T-helper 2 cell treated with Interferon-gamma antibody and Interleukin-4, amounts not matched to agents 100 ng/mL and 5 ng/mL, for 36 hours (primary cell): ENCODE results near the gene CNGA4. TPM values are rescaled to one million over a fixed set of nuclear protein-coding genes. Genes with fewer than 3 reads are reported as not detected.
"Not testable (repeated sequence)": the region's sequence is repeated elsewhere in the genome, so short reads cannot be mapped to it uniquely, and the experiment has no call there.

Experiments
- intact Hi-C: fragments of 100-400 bp; cut with micrococcal nuclease; formaldehyde crosslinking; loops from one replicate; pipeline ENCODE4 v1.15.1; 2023
- total RNA-seq: library from RNA; stranded (reverse); gene quantifications from 2 replicates; pipeline ENCODE4 v1.2.3, GENCODE V29; 2022

Gene CNGA4
- total RNA-seq, 1 donor from 2014 or later, result 0.23 TPM

DNA sequence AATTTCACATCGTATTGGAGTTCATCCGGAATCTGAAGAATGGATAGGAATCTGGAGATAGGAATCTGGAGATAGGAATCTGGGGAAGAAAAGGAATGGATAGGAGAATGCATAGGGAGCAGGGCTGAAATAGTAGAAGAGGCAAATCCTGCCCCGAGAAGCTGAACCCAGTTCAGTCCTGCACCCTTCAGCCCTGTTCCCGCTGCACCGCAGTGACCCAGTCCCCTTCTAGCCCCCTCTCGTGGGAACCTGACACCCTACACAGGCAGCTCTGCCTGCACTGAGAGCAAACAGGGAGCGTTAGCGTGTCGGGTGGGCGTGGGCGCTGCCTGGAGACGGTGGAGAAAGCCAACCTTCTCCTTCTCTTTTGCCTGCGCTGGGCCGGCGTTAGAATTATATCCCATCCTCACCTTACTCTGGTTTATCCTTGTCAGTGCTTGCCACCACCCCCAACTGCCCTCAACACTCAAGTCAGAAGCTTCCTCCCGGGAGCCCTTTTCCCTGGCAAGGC, 19.7 kb downstream of the CNGA4 start:
- intact Hi-C loops, result loop anchor here (5.0 kb wide), 1 partner anchor 59 kb away; no protein-coding TSS in a partner anchor

DNA sequence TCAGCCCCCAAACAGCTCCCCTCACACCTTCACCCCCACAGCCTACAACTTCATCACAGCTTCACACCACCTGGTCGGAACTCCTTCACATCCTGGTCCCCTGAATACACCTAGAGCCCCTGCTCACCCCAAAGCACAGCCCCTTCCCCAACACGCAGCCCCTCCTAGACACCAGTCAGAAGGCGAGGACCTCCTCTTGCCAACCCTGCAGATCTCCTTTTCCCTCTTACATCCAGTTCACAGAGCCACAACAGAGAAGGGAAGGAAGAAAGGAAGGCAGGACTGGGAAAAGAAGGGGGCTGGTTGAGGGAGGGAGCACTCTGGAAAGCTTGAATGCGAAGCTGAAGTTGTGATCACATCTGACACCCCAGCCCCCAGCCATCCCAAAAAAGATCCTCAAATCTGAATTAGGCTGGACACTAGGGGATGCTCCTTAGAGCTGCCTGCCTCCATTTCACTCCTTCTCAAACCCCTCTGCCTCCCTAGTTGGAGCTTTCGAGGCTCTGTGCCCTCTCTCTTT, 21.4 kb downstream of the CNGA4 start:
- intact Hi-C loops, result no loop called here

DNA sequence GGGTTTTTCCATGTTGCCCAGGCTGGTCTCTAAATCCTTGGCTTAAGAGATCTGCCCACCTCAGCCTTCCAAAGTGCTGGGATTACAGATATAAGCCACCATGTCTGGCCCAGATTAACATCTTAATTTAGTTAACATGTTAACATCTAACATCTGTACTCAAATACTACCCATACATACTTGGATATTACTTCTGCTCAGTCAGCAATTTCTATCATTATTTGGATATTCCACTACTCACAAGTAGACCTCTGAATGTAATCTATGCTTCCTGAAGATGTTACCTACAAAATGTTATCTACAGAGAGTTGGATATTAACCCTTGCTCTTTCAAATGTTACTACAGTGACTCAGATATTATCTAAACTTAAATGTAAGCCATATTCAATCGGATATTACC, 24.8 kb downstream of the CNGA4 start:
- intact Hi-C loops, result no loop called here

DNA sequence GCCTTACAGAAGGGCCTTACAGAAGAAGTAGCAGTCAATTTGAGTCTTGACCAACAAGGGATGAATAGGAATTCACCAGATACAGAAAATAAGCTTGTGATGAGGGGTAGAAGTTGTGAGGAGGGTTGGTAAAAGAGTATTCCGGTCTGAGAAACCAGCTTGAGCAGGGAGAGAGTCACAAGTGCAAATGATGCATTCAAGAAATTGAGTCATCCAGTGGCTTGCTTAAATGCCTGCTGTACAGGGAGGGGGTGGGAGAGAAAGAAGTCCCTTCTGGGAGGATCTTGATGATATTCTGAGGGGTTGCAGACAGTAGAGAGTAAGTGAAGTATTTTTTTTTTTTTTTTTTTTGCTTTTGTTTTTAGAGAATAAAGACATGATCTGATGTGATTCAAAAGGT, 29.9 kb downstream of the CNGA4 start:
- intact Hi-C loops, result no loop called here

DNA sequence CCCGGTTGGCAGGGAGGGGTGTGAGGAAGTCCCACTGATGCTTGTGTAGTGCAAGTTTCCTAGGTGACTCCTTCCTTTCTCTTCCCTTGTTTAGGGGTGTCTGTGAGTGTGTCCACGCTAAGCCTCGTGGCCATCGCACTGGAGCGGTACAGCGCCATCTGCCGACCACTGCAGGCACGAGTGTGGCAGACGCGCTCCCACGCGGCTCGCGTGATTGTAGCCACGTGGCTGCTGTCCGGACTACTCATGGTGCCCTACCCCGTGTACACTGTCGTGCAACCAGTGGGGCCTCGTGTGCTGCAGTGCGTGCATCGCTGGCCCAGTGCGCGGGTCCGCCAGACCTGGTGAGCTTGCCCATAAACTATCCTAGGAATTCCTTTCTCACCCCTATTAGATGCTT, 31.1 kb downstream of the CNGA4 start:
- intact Hi-C loops, result no loop called here

DNA sequence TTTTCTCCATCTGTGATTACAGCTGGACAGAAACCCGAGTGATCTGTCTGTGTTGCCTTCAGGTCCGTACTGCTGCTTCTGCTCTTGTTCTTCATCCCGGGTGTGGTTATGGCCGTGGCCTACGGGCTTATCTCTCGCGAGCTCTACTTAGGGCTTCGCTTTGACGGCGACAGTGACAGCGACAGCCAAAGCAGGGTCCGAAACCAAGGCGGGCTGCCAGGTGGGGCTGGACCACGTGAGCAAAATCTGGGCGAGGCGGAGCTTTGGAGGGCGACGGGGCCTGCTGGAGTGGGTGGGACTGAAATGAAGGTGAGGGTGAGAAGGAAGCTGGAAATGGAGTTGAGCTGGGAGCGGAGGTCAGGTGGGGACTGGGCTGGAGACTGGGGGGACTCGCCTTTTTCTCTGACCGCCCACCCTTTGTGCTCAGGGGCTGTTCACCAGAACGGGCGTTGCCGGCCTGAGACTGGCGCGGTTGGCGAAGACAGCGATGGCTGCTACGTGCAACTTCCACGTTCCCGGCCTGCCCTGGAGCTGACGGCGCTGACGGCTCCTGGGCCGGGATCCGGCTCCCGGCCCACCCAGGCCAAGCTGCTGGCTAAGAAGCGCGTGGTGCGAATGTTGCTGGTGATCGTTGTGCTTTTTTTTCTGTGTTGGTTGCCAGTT, 31.8 kb downstream of the CNGA4 start:
- intact Hi-C loops, result no loop called here

DNA sequence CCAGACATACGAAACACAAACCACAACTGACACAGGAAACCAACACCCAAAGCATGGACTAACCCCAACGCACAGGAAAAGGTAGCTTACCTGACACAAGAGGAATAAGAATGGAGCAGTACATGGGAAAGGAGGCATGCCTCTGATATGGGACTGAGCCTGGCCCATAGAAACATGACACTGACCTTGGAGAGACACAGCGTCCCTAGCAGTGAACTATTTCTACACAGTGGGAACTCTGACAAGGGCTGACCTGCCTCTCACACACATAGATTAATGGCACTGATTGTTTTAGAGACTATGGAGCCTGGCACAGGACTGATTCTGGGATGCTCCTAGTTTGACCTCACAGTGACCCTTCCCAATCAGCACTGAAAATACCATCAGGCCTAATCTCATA, 32.7 kb downstream of the CNGA4 start:
- intact Hi-C loops, result no loop called here

DNA sequence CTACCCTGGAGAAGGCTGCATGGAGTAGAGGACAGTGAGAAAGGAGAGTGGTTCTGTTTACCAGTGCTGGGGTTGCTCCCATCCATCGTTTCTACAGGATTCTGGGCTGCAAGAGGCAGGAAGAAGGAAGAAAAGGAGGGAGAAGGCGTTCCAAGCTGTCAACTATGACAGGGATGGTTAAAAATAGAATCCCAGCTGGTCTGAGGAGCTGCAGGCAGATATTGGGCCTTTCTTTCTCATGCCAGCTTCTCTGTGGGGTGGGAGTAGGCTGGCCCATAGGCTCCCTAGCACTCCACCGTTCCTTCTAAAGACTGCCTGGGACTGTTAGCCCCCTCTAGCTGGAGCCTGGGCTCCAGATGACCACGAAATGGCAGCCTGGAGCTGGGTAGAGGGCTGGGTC, 34.3 kb downstream of the CNGA4 start:
- intact Hi-C loops, result no loop called here

DNA sequence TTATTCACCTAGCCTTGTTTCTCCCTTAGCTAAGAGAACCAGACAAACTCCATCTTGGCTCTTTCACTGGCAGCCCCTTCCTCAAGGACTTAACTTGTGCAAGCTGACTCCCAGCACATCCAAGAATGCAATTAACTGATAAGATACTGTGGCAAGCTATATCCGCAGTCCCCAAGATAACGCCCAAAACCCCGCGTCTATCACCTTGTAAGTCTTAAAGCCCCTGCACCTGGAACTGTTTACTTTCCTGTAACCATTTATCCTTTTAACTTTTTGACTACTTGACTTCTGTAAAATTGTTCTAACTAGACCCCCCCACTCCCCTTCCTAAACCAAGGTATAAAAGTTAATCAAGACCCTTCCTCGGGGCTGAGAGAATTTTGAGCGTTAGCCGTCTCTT, 41.9 kb downstream of the CNGA4 start:
- intact Hi-C loops, result not testable (repeated sequence)

DNA sequence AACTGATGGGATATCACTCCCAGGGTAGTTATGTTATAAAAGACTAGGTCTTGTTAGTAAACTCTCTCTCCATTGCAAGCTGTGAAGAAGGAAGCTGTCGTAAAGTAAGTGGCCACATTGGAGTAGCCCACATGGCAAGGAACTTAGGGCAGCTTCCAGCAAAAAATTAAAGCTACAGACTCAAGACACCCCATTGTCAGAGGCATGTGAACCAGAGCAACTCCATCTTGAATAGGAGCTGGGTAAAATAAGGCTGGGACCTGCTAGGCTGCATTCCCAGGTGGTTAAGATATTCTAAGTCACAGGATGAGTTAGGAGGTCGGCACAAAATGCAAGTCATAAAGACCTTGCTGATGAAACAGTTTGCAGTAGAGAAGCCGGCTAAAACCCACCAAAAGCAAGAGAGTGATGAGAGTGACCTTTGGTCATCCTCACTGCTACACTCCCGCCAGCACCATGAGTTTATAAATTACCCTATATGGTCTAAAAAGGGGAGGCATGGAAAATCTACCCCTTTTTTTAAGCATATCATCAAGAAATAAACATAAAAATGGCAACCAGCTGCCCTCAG, 44.6 kb downstream of the CNGA4 start:
- intact Hi-C loops, result no loop called here

DNA sequence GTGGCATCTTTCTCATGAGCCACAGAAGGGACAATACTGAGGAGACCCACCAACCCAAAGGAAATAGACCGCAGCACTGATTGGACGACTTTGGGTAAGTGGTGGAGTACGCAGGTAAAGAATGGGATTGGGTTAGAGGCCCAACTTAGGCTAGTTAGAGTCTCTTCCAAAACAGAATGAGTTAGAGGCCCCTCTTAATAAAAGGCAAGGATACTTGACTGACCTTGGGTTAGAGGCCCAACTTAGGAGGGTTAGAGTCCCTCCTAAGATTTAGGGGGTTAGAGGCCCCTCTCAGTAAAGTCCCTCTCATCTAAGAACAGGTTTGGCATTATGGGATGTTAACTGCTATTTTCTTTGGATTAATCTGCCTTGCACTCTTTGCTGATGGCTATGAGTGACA, 45.4 kb downstream of the CNGA4 start:
- intact Hi-C loops, result no loop called here

DNA sequence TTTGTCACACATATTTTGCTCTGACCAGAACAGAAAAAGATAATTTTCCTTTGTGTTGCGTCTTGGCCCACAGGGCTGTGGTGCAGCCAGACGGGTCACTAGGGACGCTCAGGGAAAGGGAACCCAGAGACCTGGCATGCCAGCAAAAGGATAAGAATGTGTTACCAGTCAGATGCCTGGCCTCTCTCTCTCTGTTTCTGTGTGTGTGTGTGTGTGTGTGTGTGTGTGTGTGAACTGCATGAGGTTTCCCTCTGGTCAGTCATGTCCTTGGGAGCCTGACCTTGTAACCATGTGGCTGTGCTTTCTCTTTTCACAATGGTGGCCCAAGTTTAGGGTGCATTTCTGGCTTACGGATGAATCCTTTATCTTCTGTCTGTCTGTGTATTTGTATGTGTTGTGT, 46.1 kb downstream of the CNGA4 start:
- intact Hi-C loops, result no loop called here

Other genes with a start within 250 kb of the CNGA4 start
- 0.05 TPM in 1 of 2 replicates, not detected in the other for gene OR56A4, start 232.1 kb upstream of the CNGA4 start, total RNA-seq
- gene OR56A1, start 208.3 kb upstream of the CNGA4 start, total RNA-seq, result not detected in 2 replicates
- gene OR56B4, start 131.4 kb upstream of the CNGA4 start, total RNA-seq, result not detected in 2 replicates
- not detected in 2 replicates for gene OR52B2, start 68.8 kb upstream of the CNGA4 start, total RNA-seq
- gene OR52W1, start 39.9 kb upstream of the CNGA4 start, total RNA-seq, result not detected in 2 replicates
- not detected in 2 replicates for gene C11orf42, start 33.5 kb upstream of the CNGA4 start, total RNA-seq
- gene FHIP1B, start 4.5 kb upstream of the CNGA4 start, total RNA-seq, result 20.5 and 22.2 TPM in 2 replicates
- not detected in 2 replicates for gene CCKBR, start 20.7 kb downstream of the CNGA4 start, total RNA-seq
- gene CAVIN3, start 81.4 kb downstream of the CNGA4 start, total RNA-seq, result 6.2 and 6.8 TPM in 2 replicates
- gene SMPD1, start 151.4 kb downstream of the CNGA4 start, total RNA-seq, result 41.1 and 46.5 TPM in 2 replicates
- 51.1 and 53.9 TPM in 2 replicates for gene APBB1, start 180.0 kb downstream of the CNGA4 start, total RNA-seq
- gene HPX, start 201.9 kb downstream of the CNGA4 start, total RNA-seq, result 0.18 and 0.36 TPM in 2 replicates
- 7.5 and 10.7 TPM in 2 replicates for gene TRIM3, start 234.9 kb downstream of the CNGA4 start, total RNA-seq
- 41.1 and 41.3 TPM in 2 replicates for gene ARFIP2, start 242.2 kb downstream of the CNGA4 start, total RNA-seq
- 32.5 and 33.9 TPM in 2 replicates for gene TIMM10B, start 242.4 kb downstream of the CNGA4 start, total RNA-seq